GM12873 (cell line): ENCODE data around the gene ADGRD2.

Source experiments
- TF ChIP-seq, protein P1 (sequence below): IDR thresholded peaks from 2 replicates; pipeline ENCODE4 v1.5.1; 2012; ENCODE audit warnings: low read depth, mild to moderate bottlenecking, moderate library complexity, low read length, control low read depth; ENCODE audit not compliant: insufficient read depth; ENCODE audit errors: missing control alignments

ADGRD2 gene

DNA sequence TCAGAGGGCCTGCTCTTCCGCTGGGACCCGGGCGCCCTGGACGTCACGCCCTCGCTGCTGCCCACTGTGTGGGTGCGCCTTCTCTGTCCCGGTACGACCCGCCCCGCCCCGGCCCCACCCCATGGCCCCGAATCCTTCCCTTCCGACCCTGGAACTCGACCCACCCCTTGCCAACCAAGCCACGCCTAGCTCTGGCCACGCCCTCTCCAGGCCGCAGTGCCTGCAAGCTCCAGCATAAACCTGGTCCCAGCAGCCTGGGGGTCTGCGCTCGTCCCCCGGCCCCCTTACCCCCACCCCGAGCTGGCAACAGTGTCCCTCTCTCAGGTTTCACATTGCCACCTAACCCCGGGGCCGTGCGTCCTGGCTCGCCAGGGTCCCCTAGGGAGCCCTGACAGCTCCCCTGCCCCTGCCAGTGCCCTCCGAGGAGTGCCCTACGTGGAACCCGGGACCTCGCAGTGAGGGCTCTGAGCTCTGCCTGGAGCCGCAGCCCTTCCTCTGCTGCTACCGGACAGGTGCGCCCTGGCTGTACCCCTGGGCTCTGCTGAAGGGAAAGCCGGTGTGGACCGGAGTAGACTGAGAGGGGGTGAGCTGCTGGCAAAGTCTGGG lies 3.4 kb downstream of the ADGRD2 start:
- TF ChIP-seq, protein P1, sequence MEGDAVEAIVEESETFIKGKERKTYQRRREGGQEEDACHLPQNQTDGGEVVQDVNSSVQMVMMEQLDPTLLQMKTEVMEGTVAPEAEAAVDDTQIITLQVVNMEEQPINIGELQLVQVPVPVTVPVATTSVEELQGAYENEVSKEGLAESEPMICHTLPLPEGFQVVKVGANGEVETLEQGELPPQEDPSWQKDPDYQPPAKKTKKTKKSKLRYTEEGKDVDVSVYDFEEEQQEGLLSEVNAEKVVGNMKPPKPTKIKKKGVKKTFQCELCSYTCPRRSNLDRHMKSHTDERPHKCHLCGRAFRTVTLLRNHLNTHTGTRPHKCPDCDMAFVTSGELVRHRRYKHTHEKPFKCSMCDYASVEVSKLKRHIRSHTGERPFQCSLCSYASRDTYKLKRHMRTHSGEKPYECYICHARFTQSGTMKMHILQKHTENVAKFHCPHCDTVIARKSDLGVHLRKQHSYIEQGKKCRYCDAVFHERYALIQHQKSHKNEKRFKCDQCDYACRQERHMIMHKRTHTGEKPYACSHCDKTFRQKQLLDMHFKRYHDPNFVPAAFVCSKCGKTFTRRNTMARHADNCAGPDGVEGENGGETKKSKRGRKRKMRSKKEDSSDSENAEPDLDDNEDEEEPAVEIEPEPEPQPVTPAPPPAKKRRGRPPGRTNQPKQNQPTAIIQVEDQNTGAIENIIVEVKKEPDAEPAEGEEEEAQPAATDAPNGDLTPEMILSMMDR = no peak

DNA sequence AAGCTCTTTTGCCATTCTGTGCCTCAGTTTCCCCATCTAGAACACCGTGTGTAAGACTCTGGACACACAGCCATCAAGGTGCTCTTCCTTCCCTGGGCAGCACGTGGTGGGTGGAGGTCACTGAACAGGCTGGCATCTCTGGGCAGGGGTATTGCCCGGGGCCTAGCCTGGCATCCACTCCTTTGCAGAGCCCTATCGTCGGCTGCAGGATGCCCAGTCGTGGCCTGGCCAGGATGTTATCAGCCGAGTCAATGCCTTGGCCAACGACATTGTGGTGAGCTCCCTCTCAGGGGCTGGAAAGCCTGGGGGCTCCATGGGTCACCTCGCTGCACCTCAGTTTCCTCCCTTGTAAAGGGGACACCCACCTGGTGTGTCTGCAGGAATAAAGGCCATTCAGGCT lies 4.0 kb downstream of the ADGRD2 start:
- TF ChIP-seq, protein P1 = no peak

DNA sequence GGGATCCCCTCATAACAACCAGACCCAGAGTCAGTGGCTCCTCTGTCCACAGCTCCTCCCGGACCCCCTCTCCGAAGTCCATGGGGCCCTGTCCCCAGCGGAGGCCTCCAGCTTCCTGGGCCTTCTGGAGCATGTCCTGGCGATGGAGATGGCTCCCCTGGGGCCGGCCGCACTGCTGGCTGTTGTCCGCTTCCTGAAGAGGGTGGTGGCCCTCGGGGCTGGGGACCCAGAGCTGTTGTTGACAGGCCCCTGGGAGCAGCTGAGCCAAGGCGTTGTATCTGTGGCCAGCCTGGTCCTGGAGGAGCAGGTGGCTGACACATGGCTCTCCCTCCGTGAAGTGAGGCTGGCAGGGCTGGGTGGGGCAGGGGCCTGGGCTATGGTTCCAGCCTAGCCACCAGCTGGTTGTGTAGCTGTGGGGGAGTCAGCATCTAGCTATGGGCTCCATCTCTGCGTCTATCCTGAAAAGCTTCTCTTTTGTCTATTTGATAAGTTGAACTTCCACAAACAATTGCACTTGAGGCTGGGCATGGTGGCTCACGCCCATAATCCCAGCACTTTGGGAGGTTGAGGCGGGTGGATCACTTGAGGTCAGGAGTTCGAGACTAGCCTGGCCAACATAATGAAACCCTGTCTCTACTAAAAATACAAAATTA lies 4.7 kb downstream of the ADGRD2 start:
- TF ChIP-seq, protein P1 = no peak

DNA sequence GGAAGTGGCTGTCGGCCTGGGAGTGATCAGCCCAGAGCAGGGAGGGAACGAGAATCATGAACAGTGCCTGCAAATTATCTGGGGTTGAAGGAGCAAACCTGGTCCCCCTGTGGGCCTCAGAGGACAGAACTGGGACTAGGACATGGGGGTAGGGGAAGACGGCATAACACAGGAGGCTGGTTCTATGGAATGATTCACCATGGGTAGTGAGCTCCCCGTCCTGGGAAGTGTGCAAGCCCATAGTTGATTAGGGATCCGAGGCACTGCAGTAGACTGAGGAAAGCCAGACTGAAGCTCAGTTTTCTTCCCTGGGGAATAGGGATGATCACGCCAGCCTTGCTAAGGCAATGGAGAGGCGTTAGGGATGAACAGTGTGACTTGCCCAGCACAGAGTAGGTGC lies 5.6 kb downstream of the ADGRD2 start:
- TF ChIP-seq, protein P1 = no peak

DNA sequence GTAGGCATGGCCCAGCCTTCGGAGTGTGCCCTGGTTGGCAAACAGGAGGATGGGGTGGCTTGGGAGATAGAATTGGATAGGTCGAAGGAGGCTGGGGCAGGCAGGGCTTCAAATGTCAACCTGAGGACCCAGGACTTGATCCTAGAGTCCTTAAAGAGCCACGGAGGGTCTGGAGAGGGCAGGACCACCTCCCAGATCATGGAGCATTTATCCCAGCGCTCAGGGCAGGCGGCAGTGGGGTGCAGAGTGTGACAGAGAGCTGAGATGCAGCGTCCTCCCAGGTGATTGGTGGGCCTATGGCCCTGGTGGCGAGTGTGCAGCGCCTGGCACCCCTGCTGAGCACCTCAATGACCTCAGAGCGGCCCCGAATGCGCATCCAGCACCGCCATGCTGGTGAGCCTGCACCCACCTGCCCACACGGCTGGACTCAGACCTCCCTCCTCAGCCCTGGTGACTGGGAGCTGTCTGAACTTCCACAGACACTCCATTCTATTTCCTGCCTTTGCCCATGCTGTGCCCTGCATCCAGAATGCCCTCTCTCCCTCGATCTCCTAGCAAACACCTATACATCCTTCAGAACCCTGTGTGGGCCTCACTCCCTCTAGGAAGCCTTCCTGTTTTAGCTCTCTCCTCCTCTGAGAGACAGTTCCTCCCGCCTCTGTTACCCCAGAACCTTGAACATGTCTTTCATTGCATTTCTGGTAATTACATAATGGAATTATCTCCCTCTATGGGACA lies 6.3 kb downstream of the ADGRD2 start:
- TF ChIP-seq, protein P1 = no peak

DNA sequence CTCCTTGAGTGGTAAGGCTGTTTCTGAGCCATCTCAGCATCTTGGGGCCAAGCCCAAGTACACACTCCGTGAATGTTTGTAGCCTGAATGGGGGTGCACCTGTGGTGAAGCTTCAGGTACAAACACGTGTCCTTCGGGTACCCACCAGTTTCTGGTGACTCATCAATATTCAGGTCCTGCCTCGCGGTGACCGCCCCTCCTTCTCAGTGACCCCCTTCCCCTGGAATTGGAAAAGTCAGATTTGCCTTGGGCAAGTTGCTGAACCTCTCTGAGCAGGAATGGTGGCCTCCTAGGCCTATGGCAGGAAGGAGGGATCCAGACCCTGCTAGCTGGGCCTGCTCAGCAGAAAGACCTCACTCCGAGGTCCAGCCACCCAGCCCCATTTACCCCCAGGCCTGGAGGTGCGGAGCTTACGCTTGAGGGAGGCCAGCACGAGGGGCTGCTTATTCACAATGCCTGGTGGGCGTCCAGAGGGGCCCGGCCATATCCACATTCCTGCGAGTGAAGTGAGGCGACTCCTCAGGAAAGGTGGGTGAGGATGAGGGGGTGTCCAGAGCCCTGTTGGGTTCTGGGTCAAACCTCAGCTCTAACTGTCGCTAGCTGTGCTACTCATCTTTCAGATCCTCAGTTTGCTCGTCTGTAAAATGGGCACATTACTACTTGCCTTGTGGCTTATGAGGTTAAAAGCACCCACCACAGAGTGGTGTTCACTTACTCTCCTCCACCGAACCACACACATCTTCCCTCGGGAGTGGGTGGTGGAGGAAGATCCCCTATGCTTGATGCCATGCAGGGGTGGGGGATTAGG lies 7.0 kb downstream of the ADGRD2 start:
- TF ChIP-seq, protein P1 = no peak

DNA sequence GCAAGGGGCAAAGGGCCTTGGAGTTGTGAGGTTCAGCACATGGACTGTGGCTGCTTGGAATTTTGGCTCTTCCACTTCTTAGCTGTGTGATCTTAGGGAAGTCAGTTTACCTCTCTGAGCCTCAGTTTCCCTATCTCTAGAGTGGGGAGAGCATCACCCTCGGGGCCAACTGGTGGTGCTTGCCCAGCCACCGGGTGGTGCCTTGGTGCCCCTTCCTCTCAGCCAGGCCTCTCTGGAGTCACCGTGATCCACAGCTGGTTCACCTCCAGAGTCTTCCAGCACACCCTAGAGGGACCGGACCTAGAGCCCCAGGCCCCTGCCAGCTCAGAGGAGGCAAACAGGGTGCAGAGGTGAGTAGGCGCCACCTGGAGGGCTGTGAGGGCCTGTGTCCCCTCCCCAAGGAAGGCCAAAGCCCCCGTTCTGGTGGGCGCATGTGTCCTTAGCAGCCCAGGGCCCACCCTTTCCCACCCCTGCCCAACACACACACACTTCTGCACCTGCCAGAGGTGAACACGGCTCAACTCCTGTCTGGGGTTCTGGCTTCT lies 7.7 kb downstream of the ADGRD2 start:
- TF ChIP-seq, protein P1 = no peak
